Lung microvascular endothelial cell (primary cell): ENCODE data around the gene C1orf122. TPM values are rescaled to one million over a fixed set of nuclear protein-coding genes. Genes with fewer than 3 reads are reported as not detected.

ENCODE experiments used
- DNase-seq, 2 donors: peaks; one replicate each; pipeline versions ENCODE4 v3.0.0 to v3.0.0-alpha.2; 2010; ENCODE audit warnings: low read depth in 2 of 2
- total RNA-seq: library from RNA; depleted of rRNA; stranded (reverse); fragments of >200 nt; gene quantifications from 2 replicates; pipeline ENCODE4 v1.2.1, GENCODE V29; 2014

C1orf122 gene
- total RNA-seq, 1 donor from 2014 or later = 21.2 TPM

DNA sequence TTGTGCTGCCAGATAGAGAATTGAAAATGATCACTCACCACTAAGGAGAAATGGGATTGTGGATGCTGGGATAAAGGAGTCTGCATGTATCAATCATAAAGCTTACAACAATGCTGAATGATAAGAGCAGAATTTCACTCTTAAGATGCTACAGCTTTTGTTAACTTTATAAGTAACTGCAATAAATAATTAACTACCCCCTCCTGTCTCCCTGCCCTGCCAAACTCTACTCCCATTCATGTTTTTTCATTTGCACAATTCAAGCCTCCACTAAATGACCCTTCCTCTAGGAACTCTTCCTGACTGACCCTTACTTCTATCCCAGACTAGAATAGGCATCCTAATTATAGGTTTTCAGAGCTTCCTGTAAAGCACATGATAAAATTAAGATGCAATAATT, 36.9 kb downstream of the C1orf122 start:
- DNase-seq = no peak

GRCh38 chr1:37845049-37845646, 37.6 kb downstream of the C1orf122 start:
- DNase-seq = no peak

DNA sequence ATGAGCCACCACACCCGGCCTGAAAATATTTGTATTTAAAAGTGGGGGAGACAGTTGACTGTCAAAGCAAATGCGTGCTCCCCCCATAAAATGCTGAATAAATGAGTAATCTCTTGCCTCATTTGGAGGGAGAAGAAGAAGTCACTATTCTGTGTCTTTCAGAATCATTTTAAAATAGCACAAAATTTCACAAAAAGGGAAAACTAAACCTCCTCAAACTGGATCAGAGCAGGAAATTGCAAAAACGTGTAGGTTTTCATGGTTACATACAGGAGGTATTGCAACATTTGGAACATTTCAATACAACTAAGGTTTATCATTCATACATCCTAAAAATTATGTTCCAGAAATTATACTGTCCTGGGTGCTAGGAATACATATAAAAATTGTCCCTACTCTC, 38.2 kb downstream of the C1orf122 start:
- DNase-seq = no peak

DNA sequence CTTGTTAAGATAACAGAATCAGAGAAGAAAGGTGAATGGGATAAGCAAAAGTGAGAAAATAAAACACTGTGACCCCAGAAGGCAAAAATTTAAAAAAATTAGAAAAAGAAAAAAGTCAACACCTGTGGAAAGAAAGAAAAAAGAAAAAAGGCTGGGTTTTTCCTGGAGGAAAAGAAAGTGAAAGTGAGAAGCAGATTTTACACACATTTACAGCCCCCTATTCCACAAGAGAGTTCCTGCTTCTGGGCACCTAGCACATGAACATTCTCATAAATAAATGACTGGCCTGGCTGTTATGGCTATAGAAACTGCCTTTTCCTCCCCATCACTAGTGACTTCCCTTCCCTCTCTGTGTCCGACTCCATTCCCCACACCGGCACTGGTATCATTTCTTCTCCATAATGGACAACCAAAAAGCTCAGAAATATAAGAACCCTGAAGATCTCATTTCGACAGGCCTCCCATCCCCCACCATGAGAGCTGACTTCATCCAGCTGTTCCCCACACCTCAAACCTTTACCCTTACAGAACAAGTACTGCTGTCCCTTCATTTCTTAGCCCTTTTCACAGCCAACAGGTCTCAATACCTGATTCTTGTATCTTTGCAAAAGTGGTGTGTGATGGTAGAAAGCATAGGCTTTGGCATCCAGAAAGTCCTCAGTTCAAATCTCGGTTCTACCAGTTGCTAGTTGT, 39.2 kb downstream of the C1orf122 start:
- DNase-seq = peak; percentile 7 to 41

- DNase-seq = no peak
Measured at GRCh38 chr1:37849480-37849879, 41.9 kb downstream of the C1orf122 start.

DNA sequence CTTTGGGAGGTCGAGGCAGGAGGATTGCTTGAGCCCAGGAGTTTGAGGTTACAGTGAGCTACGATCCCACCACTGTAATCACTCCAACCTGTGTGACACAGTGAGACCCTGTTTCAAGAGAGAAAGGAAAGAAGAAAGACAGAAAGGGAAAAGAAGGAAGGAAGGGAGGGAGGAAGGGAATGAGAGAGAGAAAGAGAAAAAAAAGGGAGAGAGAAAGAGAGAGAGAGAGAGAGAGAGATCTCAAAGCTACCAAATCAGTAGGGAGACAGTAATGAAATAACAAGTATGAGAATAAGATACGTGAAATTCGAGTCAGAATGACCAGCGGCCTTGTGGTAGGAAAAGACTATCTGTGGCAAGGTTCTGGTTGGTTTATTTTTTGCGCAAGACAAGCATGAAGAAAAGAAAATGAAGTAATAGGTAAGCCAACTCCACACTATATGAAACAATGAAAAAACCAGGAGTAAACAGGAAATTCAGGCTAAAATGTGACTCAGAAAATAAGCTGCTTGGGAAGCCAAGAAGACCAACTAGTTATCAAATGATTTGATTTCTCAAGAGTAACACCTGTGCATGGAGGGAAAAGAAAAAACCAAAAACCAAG, 42.9 kb downstream of the C1orf122 start:
- DNase-seq = peak in 1 of 2 donors; percentile 20

GRCh38 chr1:37851262-37851661, 43.7 kb downstream of the C1orf122 start:
- DNase-seq = no peak

GRCh38 chr1:37851782-37852210, 44.2 kb downstream of the C1orf122 start:
- DNase-seq = peak in 1 of 2 donors; percentile 47

DNA sequence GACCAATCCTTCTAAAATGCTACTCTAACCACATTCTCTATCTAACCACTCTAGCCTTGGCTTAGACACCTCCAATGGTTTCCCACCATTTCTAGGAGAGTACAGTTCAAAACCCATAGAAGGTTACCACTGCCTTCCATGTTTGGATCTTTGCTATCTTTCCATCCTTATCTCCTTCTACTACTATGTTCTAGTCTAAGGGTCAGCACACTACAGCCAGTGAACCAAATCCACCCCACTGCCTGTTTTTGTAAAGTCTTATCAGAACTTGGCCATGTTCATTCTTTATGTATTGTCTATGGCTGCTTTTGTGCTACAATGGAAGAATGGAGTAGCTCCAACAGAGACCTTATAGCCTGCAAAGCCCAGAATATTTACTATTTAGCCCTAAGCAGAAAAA, 45.6 kb downstream of the C1orf122 start:
- DNase-seq = no peak

DNA sequence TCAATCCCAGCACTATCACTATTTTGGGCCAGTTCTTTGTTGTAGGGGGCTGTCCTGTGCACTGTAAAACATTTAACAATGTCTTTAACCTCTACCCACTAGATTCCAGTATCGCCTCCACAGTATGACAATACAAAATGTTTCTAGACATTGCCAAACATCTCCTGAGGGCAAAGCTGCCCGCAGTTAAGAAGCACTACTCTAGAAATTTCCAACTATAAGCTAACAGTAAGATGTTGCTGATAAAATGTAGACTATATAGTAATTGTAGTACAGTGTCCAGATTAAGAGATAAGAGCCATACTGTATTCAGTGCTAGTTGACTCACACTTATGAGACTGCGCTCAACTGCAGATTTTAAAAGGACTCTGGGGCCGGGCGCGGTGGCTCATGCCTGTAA, 46.8 kb downstream of the C1orf122 start:
- no peak for DNase-seq

Other genes starting within 250 kb of the C1orf122 start
- 37.3 and 47.4 TPM in 2 replicates for gene GNL2, start 211.9 kb upstream of the C1orf122 start, total RNA-seq
- not detected in 2 replicates for gene RSPO1, start 172.9 kb upstream of the C1orf122 start, total RNA-seq
- gene CDCA8, start 115.3 kb upstream of the C1orf122 start, total RNA-seq = 1.4 and 5.7 TPM in 2 replicates
- not detected in 2 replicates for gene EPHA10, start 42.7 kb upstream of the C1orf122 start, total RNA-seq
- 0.65 and 1.6 TPM in 2 replicates for gene MANEAL, start 13.9 kb upstream of the C1orf122 start, total RNA-seq
- 12.2 and 22.4 TPM in 2 replicates for gene YRDC, start 418 bp downstream of the C1orf122 start, total RNA-seq
- 1.3 and 2.0 TPM in 2 replicates for gene MTF1, start 51.8 kb downstream of the C1orf122 start, total RNA-seq
- 13.9 and 20.6 TPM in 2 replicates for gene INPP5B, start 139.3 kb downstream of the C1orf122 start, total RNA-seq
- 48.8 and 59.9 TPM in 2 replicates for gene SF3A3, start 182.2 kb downstream of the C1orf122 start, total RNA-seq
- 7.7 and 12.4 TPM in 2 replicates for gene FHL3, start 197.7 kb downstream of the C1orf122 start, total RNA-seq
- 26.4 and 26.6 TPM in 2 replicates for gene UTP11, start 204.9 kb downstream of the C1orf122 start, total RNA-seq
- gene POU3F1, start 239.0 kb downstream of the C1orf122 start, total RNA-seq = under 0.01 TPM in 1 of 2 replicates, not detected in the other